Spleen (tissue), 11 donors: Measurements from ENCODE around the gene ADNP2. TPM values are rescaled to one million over a fixed set of nuclear protein-coding genes. Genes with fewer than 3 reads are reported as not detected.

ENCODE experiments used
- DNase-seq: peaks from one replicate; pipeline ENCODE4 v3.0.0-alpha.2; 2020
- H3K27ac ChIP-seq, 8 donors: fragments of 200-600 bp; sonication (generic) in 7 of 8; 1 replicate in 4 of 8; 2 replicates in 4 of 8; pipeline versions ENCODE4 v1.5.0 to v1.8.0; 2016 to 2021; ENCODE audit warnings: inconsistent platforms in 4 of 8, mild to moderate bottlenecking in 4 of 8, moderate library complexity in 1 of 8
- H3K27me3 ChIP-seq, 7 donors: fragments of 200-600 bp; sonication (generic) in 6 of 7; replicated peaks in 1 of 7; 1 replicate in 4 of 7; 2 replicates in 3 of 7; pipeline versions ENCODE4 v1.5.0 to v1.8.0; 2016 to 2021; ENCODE audit warnings: inconsistent platforms in 3 of 7, mild to moderate bottlenecking in 1 of 7
- H3K36me3 ChIP-seq, 6 donors: fragments of 200-600 bp; sonication (generic) in 5 of 6; 1 replicate in 4 of 6; 2 replicates in 2 of 6; pipeline versions ENCODE4 v1.5.0 to v1.8.0; 2016 to 2021; ENCODE audit warnings: inconsistent platforms in 2 of 6
- H3K4me1 ChIP-seq, 6 donors: fragments of 200-600 bp; sonication (generic) in 5 of 6; 1 replicate in 3 of 6; 2 replicates in 3 of 6; pipeline versions ENCODE4 v1.5.0 to v1.8.0; 2016 to 2021; ENCODE audit warnings: inconsistent platforms in 3 of 6
- H3K4me3 ChIP-seq, 8 donors: fragments of 200-600 bp; sonication (generic) in 7 of 8; 1 replicate in 4 of 8; 2 replicates in 4 of 8; pipeline versions ENCODE4 v1.5.0 to v1.8.0; 2016 to 2021; ENCODE audit warnings: inconsistent platforms in 4 of 8, mild to moderate bottlenecking in 4 of 8, moderate library complexity in 2 of 8
- H3K9me3 ChIP-seq, 8 donors: fragments of 200-600 bp; sonication (generic) in 7 of 8; 1 replicate in 4 of 8; 2 replicates in 4 of 8; pipeline versions ENCODE4 v1.5.0 to v1.8.0; 2016 to 2021; ENCODE audit warnings: inconsistent platforms in 4 of 8
- CTCF ChIP-seq, 11 experiments: fragments of 200-600 bp in 7 of 11; fragments of 450-650 bp in 4 of 11; sonication (generic) in 4 of 11; IDR thresholded peaks in 8 of 11; conservative IDR thresholded peaks in 3 of 11; 1 replicate in 7 of 11; 2 replicates in 4 of 11; pipeline versions ENCODE4 v1.4.0 to v1.8.0; 2016 to 2021; ENCODE audit warnings: antibody characterized with exemption in 11 of 11, inconsistent platforms in 4 of 11, mild to moderate bottlenecking in 1 of 11
- POLR2A ChIP-seq, 3 donors: fragments of 450-650 bp; IDR thresholded peaks; one replicate each; pipeline ENCODE4 v1.5.1; 2017; ENCODE audit warnings: antibody characterized with exemption in 3 of 3, mild to moderate bottlenecking in 1 of 3
- POLR2AphosphoS5 ChIP-seq, 3 donors: sonication (generic); formaldehyde crosslinking; IDR thresholded peaks; one replicate each; pipeline ENCODE4 v1.5.1; 2017; ENCODE audit warnings: antibody characterized with exemption in 3 of 3
- WGBS, 5 donors: extraction: QIAGEN DNeasy Blood & Tissue Kit in 3 of 5; methylation state at CpG; one replicate each; pipeline versions ENCODE4 v1.1.5 to v1.1.7; 2013 to 2018; 5-methylcytosine and 5-hydroxymethylcytosine counted together
- intact Hi-C: fragments of 100-400 bp; cut with DNase I; formaldehyde crosslinking; loops from one replicate; pipeline ENCODE4 v1.15.0; 2023; ENCODE audit warnings: low total_unique reads
- polyA plus RNA-seq, 3 donors: library from polyadenylated mRNA; stranded (reverse); fragments of 200-250 nt; gene quantifications; one replicate each; pipeline ENCODE4 v1.2.1, GENCODE V29; 2013
- total RNA-seq, 7 donors: library from RNA; depleted of rRNA in 3 of 7; stranded (reverse); fragments of >200 nt in 3 of 7; fragmentation: NEBNext Ultra II Directional in 4 of 7; extraction: Animal tissue kit (Norgen Biotek cat#: 25700) in 4 of 7; gene quantifications; one replicate each; pipeline versions ENCODE4 v1.1.0 to v1.2.1, GENCODE V29; 2016 to 2021
- donor health status: healthy with polysubstance abuse.
- donor health status: DM: no; HTN: no; CAD: no; lungs with moderate emphysema.
- donor health status: DM: no; HTN: no; CAD: no.
- donor health status: Bipolar disorder and iron deficiency.
- donor health status: healthy.
- donor health status: DM: no; HTN: no; CAD: no.
- donor health status: DM: yes; HTN: yes; CAD: no.

ADNP2 gene
- total and polyA plus RNA-seq, 10 donors = 3.5 to 20.6 (median 15.1) TPM

GRCh38 chr18:80140455-80140985 lies 31.5 kb downstream of the ADNP2 start:
- Histone ChIP-seq H3K36me3 (peaks cover 3 to 52% (median 39%) of the 10 kb centered on the region in 6 donors), H3K9me3 (no peaks in the 10 kb centered on the region), H3K4me3 (no peak overlapping the region), H3K27me3 (no peaks in the 10 kb centered on the region), H3K27ac (no peak overlapping the region), H3K4me1 (no peaks in the 10 kb centered on the region)
- no peak for TF ChIP-seq CTCF (IDR thresholded peaks at IDR 0.05 in 8 of 11, conservative IDR thresholded peaks at IDR 0.05 in 3 of 11)
- no peak for TF ChIP-seq POLR2AphosphoS5 (IDR thresholded peaks at IDR 0.05)
- TF ChIP-seq POLR2A (IDR thresholded peaks at IDR 0.05) = no peak
- 80 to 90% (median 87%) methylated on average over 5 of the region's 5 CpGs for WGBS, 5 donors
- intact Hi-C loops = no loop called here
- DNase-seq = no peak

- Histone ChIP-seq H3K27me3 (peaks cover 0 to 6% (median 0%) of the 10 kb centered on the region in 7 donors), H3K4me1 (peaks cover 0 to 19% (median 6%) of the 10 kb centered on the region in 6 donors), H3K4me3 (no peak overlapping the region), H3K36me3 (peaks cover 0 to 21% (median 8%) of the 10 kb centered on the region in 6 donors), H3K9me3 (no peaks in the 10 kb centered on the region), H3K27ac (no peak overlapping the region)
- no peak for TF ChIP-seq CTCF (IDR thresholded peaks at IDR 0.05 in 8 of 11, conservative IDR thresholded peaks at IDR 0.05 in 3 of 11)
- TF ChIP-seq POLR2A (IDR thresholded peaks at IDR 0.05) = no peak
- TF ChIP-seq POLR2AphosphoS5 (IDR thresholded peaks at IDR 0.05) = no peak
- no peak for DNase-seq
- WGBS, 5 donors = 70 to 75% (median 71%) methylated on average over 2 of the region's 2 CpGs
- intact Hi-C loops = no loop called here
These were observed 34.8 kb downstream of the ADNP2 start for GRCh38 chr18:80143881-80144280.

- no peak for DNase-seq
- TF ChIP-seq CTCF (IDR thresholded peaks at IDR 0.05 in 8 of 11, conservative IDR thresholded peaks at IDR 0.05 in 3 of 11) (no peak), POLR2AphosphoS5 (IDR thresholded peaks at IDR 0.05) (no peak), POLR2A (IDR thresholded peaks at IDR 0.05) (no peak)
- 90 to 96% (median 93%) methylated on average over 5 of the region's 5 CpGs for WGBS, 5 donors
- no peaks in the 10 kb centered on the region for H3K9me3 ChIP-seq
- peaks cover 0 to 9% (median 1%) of the 10 kb centered on the region in 6 donors for H3K36me3 ChIP-seq
- H3K4me3 ChIP-seq = no peak overlapping the region
- peaks cover 0 to 23% (median 6%) of the 10 kb centered on the region in 6 donors for H3K4me1 ChIP-seq
- intact Hi-C loops = no loop called here
- H3K27ac ChIP-seq = no peak overlapping the region
- peaks cover 0 to 6% (median 0%) of the 10 kb centered on the region in 7 donors for H3K27me3 ChIP-seq
These were observed 36.2 kb downstream of the ADNP2 start for GRCh38 chr18:80145196-80145804.

- peaks cover 0 to 23% (median 6%) of the 10 kb centered on the region in 6 donors for H3K4me1 ChIP-seq
- peak overlapping the region; percentile 43 to 81 (median 62) for H3K4me3 ChIP-seq
- H3K36me3 ChIP-seq = peaks cover 0 to 6% (median 0%) of the 10 kb centered on the region in 6 donors
- TF ChIP-seq CTCF (IDR thresholded peaks at IDR 0.05 in 8 of 11, conservative IDR thresholded peaks at IDR 0.05 in 3 of 11) (no peak), POLR2AphosphoS5 (IDR thresholded peaks at IDR 0.05) (no peak), POLR2A (IDR thresholded peaks at IDR 0.05) (no peak)
- H3K27me3 ChIP-seq = peaks cover 0 to 6% (median 0%) of the 10 kb centered on the region in 7 donors
- no peak for DNase-seq
- no peaks in the 10 kb centered on the region for H3K9me3 ChIP-seq
- WGBS, 5 donors = 19 to 44% (median 37%) methylated on average over 12 of the region's 12 CpGs
- intact Hi-C loops = no loop called here
- peak overlapping the region in 2 of 8 donors; percentile 32 to 64 for H3K27ac ChIP-seq
These were observed 38.0 kb downstream of the ADNP2 start for GRCh38 chr18:80147037-80147417.
